GM21528 (cell line): Measurements from ENCODE around the gene ALPK1.

ENCODE experiments used
- ATAC-seq: cut with Tn5 transposase; IDR thresholded peaks from one replicate; pipeline ENCODE4 v1.9.1; 2021; ENCODE audit warnings: mild to moderate bottlenecking, moderate library complexity; ENCODE audit not compliant: unreplicated experiment, low FRiP score

Gene ALPK1

GRCh38 chr4:112321776-112322684, 24.9 kb downstream of the ALPK1 start:
- no peak for ATAC-seq

GRCh38 chr4:112322866-112323265, 25.7 kb downstream of the ALPK1 start:
- no peak for ATAC-seq

- ATAC-seq, result no peak
These were observed 28.4 kb downstream of the ALPK1 start for GRCh38 chr4:112325530-112325929.

GRCh38 chr4:112327965-112328733, 31.0 kb downstream of the ALPK1 start:
- ATAC-seq, result peak; percentile 78

GRCh38 chr4:112328734-112329130, 31.6 kb downstream of the ALPK1 start:
- no peak for ATAC-seq

- no peak for ATAC-seq
These were observed 32.7 kb downstream of the ALPK1 start for GRCh38 chr4:112329672-112330375.

GRCh38 chr4:112330921-112331320, 33.8 kb downstream of the ALPK1 start:
- ATAC-seq, result no peak

GRCh38 chr4:112332398-112332797, 35.2 kb downstream of the ALPK1 start:
- ATAC-seq, result no peak

- ATAC-seq, result no peak
These were observed 42.9 kb downstream of the ALPK1 start for GRCh38 chr4:112340023-112340422.

- ATAC-seq, result no peak
These were observed 43.9 kb downstream of the ALPK1 start for GRCh38 chr4:112341033-112341432.

- no peak for ATAC-seq
These were observed 46.3 kb downstream of the ALPK1 start for GRCh38 chr4:112343330-112344080.

GRCh38 chr4:112348488-112349158, 51.5 kb downstream of the ALPK1 start:
- ATAC-seq, result no peak

GRCh38 chr4:112352736-112353135, 55.6 kb downstream of the ALPK1 start:
- ATAC-seq, result no peak

- no peak for ATAC-seq
These were observed 58.5 kb downstream of the ALPK1 start for GRCh38 chr4:112355662-112356061.

GRCh38 chr4:112357453-112357852, 60.3 kb downstream of the ALPK1 start:
- ATAC-seq, result no peak

GRCh38 chr4:112357897-112358296, 60.7 kb downstream of the ALPK1 start:
- no peak for ATAC-seq

- ATAC-seq, result no peak
These were observed 61.2 kb downstream of the ALPK1 start for GRCh38 chr4:112358415-112358814.

- no peak for ATAC-seq
These were observed 62.0 kb downstream of the ALPK1 start for GRCh38 chr4:112358952-112359749.
